Measurements from ENCODE around the gene HFE. TPM values are rescaled to one million over a fixed set of nuclear protein-coding genes. Genes with fewer than 3 reads are reported as not detected.

The HFE gene
- total and polyA plus RNA-seq, 8 donors: 3.1 to 10.2 (median 3.6) TPM

- TF ChIP-seq, protein P1, sequence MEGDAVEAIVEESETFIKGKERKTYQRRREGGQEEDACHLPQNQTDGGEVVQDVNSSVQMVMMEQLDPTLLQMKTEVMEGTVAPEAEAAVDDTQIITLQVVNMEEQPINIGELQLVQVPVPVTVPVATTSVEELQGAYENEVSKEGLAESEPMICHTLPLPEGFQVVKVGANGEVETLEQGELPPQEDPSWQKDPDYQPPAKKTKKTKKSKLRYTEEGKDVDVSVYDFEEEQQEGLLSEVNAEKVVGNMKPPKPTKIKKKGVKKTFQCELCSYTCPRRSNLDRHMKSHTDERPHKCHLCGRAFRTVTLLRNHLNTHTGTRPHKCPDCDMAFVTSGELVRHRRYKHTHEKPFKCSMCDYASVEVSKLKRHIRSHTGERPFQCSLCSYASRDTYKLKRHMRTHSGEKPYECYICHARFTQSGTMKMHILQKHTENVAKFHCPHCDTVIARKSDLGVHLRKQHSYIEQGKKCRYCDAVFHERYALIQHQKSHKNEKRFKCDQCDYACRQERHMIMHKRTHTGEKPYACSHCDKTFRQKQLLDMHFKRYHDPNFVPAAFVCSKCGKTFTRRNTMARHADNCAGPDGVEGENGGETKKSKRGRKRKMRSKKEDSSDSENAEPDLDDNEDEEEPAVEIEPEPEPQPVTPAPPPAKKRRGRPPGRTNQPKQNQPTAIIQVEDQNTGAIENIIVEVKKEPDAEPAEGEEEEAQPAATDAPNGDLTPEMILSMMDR (IDR thresholded peaks at IDR 0.05): no peak
- H3K4me1 ChIP-seq: peaks cover 0 to 13% (median 11%) of the 10 kb centered on the region in 3 donors
- H3K27me3 ChIP-seq: no peaks in the 10 kb centered on the region
- no peaks in the 10 kb centered on the region for H3K9me3 ChIP-seq
- FAIRE-seq (no peak), DNase-seq (no peak), ATAC-seq (no peak)
- H3K4me3 ChIP-seq: no peak overlapping the region
- 89% methylated on average over 8 of the region's 8 CpGs for WGBS, 2 donors
- H3K36me3 ChIP-seq: no peaks in the 10 kb centered on the region
- no peak overlapping the region for H3K27ac ChIP-seq
- intact Hi-C loops (cut with DNase I): no loop called here
Observed at GRCh38 chr6:26105109-26105730, 18.0 kb downstream of the HFE start.

- H3K36me3 ChIP-seq: no peaks in the 10 kb centered on the region
- intact Hi-C loops (cut with DNase I): no loop called here
- DNase-seq: no peak
- TF ChIP-seq, protein P1 (IDR thresholded peaks at IDR 0.05): no peak
- no peak overlapping the region for H3K27ac ChIP-seq
- peaks cover 0 to 13% (median 11%) of the 10 kb centered on the region in 3 donors for H3K4me1 ChIP-seq
- FAIRE-seq: no peak
- no peak for ATAC-seq
- H3K9me3 ChIP-seq: no peaks in the 10 kb centered on the region
- no peak overlapping the region for H3K4me3 ChIP-seq
- H3K27me3 ChIP-seq: no peaks in the 10 kb centered on the region
- WGBS, 2 donors: 82 to 88% methylated on average over 4 of the region's 4 CpGs
Observed at GRCh38 chr6:26105842-26106241, 18.6 kb downstream of the HFE start.

DNA sequence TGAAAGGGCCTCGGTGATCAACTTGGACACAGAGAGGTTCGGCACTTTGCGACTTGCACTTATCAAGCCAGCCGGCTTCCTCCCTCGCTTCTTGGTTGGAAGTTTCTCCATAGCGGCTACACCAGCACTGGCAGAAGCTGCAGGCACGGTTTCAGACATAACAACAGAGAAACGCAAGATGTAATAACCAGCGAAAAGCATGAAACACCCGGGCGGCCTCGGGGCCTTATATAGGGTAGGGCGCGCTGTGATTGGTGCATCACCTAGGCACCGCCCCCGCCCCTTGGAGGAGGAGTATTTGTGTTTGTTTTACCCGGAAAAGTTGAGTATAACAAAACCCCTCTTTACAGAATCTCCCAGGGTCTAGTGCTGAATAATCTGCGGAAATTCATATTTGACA, 20.7 kb downstream of the HFE start:
- Histone ChIP-seq H3K9me3 (no peaks in the 10 kb centered on the region), H3K27ac (no peak overlapping the region), H3K4me1 (peaks cover 0 to 9% (median 8%) of the 10 kb centered on the region in 3 donors), H3K4me3 (no peak overlapping the region), H3K36me3 (no peaks in the 10 kb centered on the region), H3K27me3 (no peaks in the 10 kb centered on the region)
- WGBS, 2 donors: 92 to 96% methylated on average over 18 of the region's 18 CpGs
- TF ChIP-seq, protein P1 (IDR thresholded peaks at IDR 0.05): no peak
- no peak for DNase-seq
- no peak for FAIRE-seq
- ATAC-seq: no peak
- intact Hi-C loops (cut with DNase I): no loop called here

GRCh38 chr6:26109772-26110171, 22.5 kb downstream of the HFE start:
- intact Hi-C loops (cut with DNase I): no loop called here
- TF ChIP-seq, protein P1 (IDR thresholded peaks at IDR 0.05): no peak
- Histone ChIP-seq H3K27me3 (no peaks in the 10 kb centered on the region), H3K4me3 (no peak overlapping the region), H3K36me3 (no peaks in the 10 kb centered on the region), H3K4me1 (no peaks in the 10 kb centered on the region), H3K9me3 (no peaks in the 10 kb centered on the region), H3K27ac (no peak overlapping the region)
- DNase-seq (no peak), FAIRE-seq (no peak), ATAC-seq (no peak)
- WGBS, 2 donors: 96 to 99% methylated on average over 6 of the region's 6 CpGs

GRCh38 chr6:26113570-26113969, 26.3 kb downstream of the HFE start:
- no peak for DNase-seq
- TF ChIP-seq, protein P1 (IDR thresholded peaks at IDR 0.05): no peak
- Histone ChIP-seq H3K27ac (no peak overlapping the region), H3K9me3 (no peaks in the 10 kb centered on the region), H3K4me1 (no peaks in the 10 kb centered on the region), H3K27me3 (no peaks in the 10 kb centered on the region), H3K4me3 (no peak overlapping the region), H3K36me3 (no peaks in the 10 kb centered on the region)
- no peak for FAIRE-seq
- ATAC-seq: no peak
- intact Hi-C loops (cut with DNase I): no loop called here

All from pancreas (tissue), 10 donors.